Skin of body (tissue), 2 donors: ENCODE results near the gene NFATC2. TPM values are rescaled to one million over a fixed set of nuclear protein-coding genes. Genes with fewer than 3 reads are reported as not detected.
"Not testable (repeated sequence)": the region's sequence is repeated elsewhere in the genome, so short reads cannot be mapped to it uniquely, and the experiment has no call there.

Experiments
- DNase-seq: peaks from one replicate; lab custom pipeline; 2025; lab: John Stamatoyannopoulos, UW
- total RNA-seq: library from RNA; depleted of rRNA; stranded (reverse); fragments of >200 nt; gene quantifications from one replicate; pipeline ENCODE4 v1.2.3, GENCODE V29; 2014

NFATC2 gene
- total RNA-seq, 1 donor from 2014 or later = 6.0 TPM

DNA sequence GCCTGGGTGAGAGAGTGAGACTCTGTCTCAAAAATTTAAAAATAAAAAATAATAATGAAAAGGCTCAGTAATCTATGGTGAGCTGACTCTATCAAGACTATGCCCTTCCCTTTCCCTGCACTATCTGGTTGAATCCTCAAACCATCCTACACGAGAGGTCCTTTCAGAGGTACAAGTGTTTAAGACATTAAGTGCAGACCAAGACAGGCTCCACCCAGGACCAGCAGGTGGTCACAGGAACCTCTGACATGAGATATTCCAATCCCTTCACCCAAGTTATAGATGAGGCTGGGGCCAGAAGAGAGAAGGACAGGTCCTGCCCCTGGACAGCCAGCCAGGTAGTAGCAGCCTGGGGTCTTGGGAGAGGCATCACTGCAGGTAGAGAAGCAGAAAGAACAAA is 182.6 kb downstream of the NFATC2 start:
- no peak for DNase-seq

GRCh38 chr20:51359401-51359800 is 183.1 kb downstream of the NFATC2 start:
- no peak for DNase-seq

DNA sequence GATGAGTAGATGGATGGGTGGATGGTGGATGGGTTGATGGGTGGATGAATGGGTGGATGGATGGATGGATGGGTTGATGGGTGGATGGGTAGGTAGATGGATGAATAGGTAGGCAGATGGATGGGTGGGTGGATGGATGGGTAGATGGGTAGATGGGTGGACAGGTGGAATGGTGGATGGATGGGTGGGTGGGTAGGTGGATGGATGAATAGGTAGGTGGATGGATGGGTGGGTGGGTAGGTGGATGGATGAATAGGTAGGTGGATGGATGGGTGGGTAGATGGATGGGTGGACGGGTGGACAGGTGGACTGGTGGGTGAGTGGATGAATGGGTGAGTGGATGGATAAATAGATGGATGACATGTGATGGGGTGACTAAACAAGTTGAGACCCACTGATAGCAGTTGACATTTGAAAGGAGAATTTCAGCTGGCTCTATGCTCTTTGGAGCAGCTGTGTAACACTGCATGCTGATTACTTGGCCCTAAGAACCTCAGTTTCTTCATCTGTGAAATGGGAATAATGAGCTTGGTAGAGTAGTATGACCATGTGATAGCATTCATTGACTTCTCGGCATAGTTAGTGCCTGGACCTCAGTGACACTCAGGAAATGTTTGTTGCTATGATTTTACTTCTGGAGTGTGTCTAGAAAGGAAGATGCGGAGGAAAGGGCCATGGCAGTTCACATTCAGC is 184.3 kb downstream of the NFATC2 start:
- no peak for DNase-seq

GRCh38 chr20:51357543-51357942 is 185.0 kb downstream of the NFATC2 start:
- DNase-seq = no peak

DNA sequence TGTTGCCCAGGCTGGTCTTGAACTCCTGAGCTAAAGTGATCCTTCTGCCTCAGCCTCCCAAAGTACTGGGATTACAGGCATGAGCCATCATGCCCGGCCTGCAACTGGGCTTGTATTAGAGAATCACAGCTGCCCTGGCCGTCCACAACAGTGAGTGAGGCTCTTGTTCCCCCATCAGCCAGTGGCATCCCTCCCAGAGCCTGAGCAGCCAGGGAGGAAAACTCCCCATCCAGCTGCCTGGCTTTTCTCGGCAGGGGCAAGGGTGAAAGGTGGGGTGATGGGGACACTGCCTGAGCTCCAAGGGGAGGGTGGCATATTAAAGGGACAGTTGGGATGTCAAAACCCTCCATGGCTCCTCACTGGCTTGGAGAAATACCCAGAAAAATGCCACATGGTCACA is 185.6 kb downstream of the NFATC2 start:
- no peak for DNase-seq

DNA sequence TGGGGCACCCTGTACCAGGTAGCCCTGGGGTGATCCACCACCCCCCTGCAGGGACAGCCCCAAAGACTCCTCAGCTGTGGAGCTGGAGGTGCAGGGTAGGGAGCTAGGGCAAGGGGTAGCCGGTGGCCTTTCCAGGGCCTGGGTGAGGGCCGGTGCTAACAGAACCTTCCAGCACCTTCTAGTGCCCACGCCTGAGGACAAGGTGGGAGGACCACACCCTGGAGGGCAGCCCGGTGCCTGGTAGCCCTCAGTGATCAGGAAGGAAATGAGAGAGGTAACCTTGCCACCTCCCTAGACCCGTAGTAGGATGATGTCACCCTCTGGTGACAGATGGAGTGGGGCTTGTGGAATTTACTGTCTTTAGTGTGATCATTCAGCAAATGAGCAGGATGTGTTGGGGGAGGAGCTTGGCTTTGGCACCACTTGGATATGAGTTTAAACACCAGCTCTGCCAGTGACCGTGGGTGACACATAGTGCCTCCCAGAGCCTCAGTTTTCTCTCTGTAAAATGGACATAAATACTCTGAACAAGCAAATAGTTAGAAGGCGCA is 187.7 kb downstream of the NFATC2 start:
- no peak for DNase-seq

- no peak for DNase-seq
Observed at GRCh38 chr20:51354191-51354768, 188.2 kb downstream of the NFATC2 start.

- DNase-seq = no peak
Observed at GRCh38 chr20:51353491-51353890, 189.0 kb downstream of the NFATC2 start.

DNA sequence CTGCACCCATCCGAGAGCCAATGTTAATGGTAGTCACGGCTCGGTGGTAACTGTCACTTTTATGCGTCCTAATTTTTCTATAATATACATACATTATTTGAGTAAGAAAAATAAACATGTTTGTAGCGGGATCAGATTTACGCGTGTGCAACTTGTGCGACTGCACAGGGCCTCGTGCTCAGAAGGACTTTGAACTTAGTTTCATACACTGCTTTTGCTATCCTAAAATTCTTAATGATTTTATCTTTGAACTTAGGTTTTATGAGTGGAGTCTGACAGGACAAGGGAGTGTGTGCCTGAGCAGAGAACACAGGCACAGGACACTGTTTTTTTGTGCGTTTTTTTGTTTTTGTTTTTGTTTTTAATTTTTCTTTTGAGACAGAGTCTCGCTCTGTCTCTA is 189.7 kb downstream of the NFATC2 start:
- no peak for DNase-seq

DNA sequence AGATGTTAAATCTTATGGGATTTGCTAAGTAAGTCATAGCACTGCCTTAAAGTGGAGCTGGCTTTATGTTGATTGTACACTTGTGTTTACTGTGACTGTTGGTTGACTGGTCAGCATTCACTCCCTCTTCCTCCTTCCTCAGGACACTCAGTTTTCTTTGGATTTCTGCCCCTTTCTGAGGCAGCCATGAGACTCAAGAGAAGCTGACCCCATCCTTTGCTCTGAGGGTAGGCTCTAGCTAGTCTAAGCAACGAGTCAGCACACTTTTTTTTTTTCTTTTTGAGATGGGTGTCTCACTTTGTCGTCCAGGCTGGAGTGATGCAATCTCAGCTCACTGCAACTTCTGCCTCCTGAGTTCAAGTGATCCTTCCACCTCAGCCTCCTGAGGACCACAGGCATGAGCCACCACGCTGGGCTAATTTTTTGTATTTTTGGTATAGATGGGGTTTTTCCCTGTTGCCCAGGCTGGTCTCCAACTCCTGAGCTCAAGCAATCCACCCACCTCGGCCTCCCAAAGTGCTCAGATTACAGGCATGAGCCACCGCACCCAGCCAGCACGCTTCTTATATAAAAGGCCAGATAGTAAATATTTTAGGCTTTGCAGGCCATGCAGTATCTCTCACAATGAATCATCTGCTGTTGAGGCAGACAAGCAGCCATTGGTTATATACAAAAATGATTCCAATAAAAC is 191.4 kb downstream of the NFATC2 start:
- no peak for DNase-seq

DNA sequence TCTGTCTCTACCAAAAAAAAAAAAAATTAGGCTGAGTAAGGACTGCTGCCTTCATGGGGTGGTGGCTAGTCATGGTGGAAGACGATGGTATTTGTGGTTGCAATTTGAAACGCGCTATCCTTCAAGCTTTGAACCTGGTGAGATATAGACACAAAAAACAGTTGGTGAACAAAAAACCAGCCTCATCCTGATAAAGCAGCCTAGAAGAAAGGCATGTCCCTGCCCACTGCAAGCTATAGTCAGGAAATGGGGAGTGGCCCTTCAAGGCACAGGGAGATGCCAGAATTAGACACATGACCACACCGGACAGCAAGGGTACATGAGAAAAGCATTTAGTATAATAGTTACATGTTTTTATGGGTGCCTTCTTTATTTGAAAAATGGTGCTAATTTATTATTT is 193.6 kb downstream of the NFATC2 start:
- DNase-seq = no peak

DNA sequence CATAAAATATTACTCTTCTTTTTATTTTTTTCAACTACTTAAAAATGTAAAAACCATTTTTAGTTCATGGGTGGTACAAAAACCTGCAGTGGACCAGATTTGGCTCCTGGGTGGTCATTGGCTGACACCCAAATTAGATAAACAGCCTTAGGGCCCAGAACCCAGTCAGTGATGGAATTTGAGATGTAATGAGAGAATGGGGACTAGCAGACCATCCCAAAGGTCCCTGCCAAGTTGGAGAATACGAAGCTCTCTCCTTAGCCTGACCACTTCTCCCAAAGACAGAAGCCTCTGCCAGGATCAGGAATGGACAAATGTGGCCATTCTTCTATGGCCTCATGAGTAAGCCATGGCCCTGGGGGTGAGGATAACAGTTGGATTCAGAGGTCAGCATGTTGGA is 194.7 kb downstream of the NFATC2 start:
- no peak for DNase-seq

- no peak for DNase-seq
Observed at GRCh38 chr20:51346686-51347485, 195.6 kb downstream of the NFATC2 start.

GRCh38 chr20:51345601-51346101 is 196.9 kb downstream of the NFATC2 start:
- DNase-seq = no peak

- DNase-seq = not testable (repeated sequence)
Observed at GRCh38 chr20:51343802-51344201, 198.7 kb downstream of the NFATC2 start.

DNA sequence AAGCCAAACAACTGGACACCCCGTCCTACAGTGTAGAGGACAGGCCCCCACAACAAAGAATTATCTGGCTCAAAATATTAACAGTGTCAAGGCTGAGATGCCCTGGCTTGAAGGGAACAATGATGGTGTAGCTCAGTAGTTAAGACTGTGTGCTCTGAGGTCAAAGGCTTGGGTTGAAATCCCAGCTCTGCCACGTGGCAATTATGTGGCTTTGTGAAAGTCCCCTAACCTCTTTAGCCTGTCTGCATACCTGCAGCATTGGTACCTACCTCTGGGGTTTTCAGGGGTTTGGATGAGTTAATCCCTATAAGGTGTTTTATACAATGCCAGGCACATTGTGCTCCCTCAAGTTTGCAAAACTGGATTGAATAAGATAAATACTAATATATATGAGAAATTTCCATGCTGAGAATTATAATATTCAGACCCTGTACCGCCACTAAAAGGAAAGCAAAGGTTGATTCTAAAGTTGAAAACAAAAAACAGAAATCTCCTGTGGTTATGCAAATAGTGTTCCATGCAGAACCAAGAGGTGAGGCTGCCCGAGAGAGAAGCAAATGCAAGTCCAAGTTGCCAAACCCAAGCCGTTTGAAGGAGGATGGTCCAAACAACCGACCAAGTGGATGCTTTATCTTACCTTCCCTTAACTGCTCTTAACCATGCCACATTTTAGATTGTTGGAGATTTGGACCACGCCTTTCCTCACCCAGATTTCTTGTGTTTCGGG is 199.8 kb downstream of the NFATC2 start:
- no peak for DNase-seq

GRCh38 chr20:51341581-51341980 is 200.9 kb downstream of the NFATC2 start:
- no peak for DNase-seq

GRCh38 chr20:51340451-51340840 is 202.1 kb downstream of the NFATC2 start:
- DNase-seq = no peak

- DNase-seq = no peak
Observed at GRCh38 chr20:51339721-51340450, 202.6 kb downstream of the NFATC2 start.
